ENCODE measurements around the gene ERBB4. TPM values are rescaled to one million over a fixed set of nuclear protein-coding genes. Genes with fewer than 3 reads are reported as not detected.

The ERBB4 gene
- total RNA-seq, 1 experiment from 2014 or later: 0.04 TPM

GRCh38 chr2:212097001-212097400 lies 441.6 kb downstream of the ERBB4 start:
- Histone ChIP-seq H3K4ac (ENCODE audit: low read depth, low read length) (no peak overlapping the region), H3K4me2 (ENCODE audit: insufficient read depth, insufficient read length, low read length) (no peak overlapping the region), H3K18ac (ENCODE audit: insufficient read length, low read depth, low read length) (no peak overlapping the region), H3K56ac (ENCODE audit: insufficient read length, low read depth, low read length) (no peak overlapping the region), H4K5ac (ENCODE audit: insufficient read length, low read depth, low read length) (no peak overlapping the region), H3K4me1 (ENCODE audit: insufficient read depth, low read length) (no peaks in the 10 kb centered on the region), H2BK5ac (ENCODE audit: insufficient read length, low read length) (no peak overlapping the region), H4K8ac (replicated peaks; ENCODE audit: insufficient read length, low read depth, low read length) (no peak overlapping the region), H2AFZ (ENCODE audit: low read length) (no peak overlapping the region), H2BK20ac (ENCODE audit: low read depth, low read length, poor library complexity, severe bottlenecking) (no peak overlapping the region), H4K20me1 (ENCODE audit: control insufficient read depth, insufficient read depth, insufficient read length) (no peaks in the 10 kb centered on the region), H3K27ac (ENCODE audit: insufficient read length, low read depth, low read length) (no peak overlapping the region), H3K79me1 (ENCODE audit: insufficient read depth, low read depth, low read length, poor library complexity, severe bottlenecking) (no peaks in the 10 kb centered on the region), H3K23ac (ENCODE audit: insufficient read length, low read depth, low read length) (no peak overlapping the region), H3K79me2 (ENCODE audit: insufficient read depth, low read length) (no peaks in the 10 kb centered on the region), H3K23me2 (ENCODE audit: insufficient read length, low read depth, low read length, poor library complexity, severe bottlenecking) (no peaks in the 10 kb centered on the region), H2AK5ac (ENCODE audit: insufficient read length, low read length) (no peak overlapping the region), H2BK15ac (ENCODE audit: low read depth, low read length) (no peak overlapping the region), H3K9ac (ENCODE audit: extremely low read depth, insufficient read length, low read length) (no peak overlapping the region), H3T11ph (ENCODE audit: low read length) (no peak overlapping the region), H2BK12ac (ENCODE audit: insufficient read length, low read depth, low read length) (no peak overlapping the region), H2BK120ac (ENCODE audit: low read depth, low read length, poor library complexity, severe bottlenecking) (no peak overlapping the region), H3K27me3 (ENCODE audit: insufficient read depth, low read length) (no peaks in the 10 kb centered on the region), H3K14ac (ENCODE audit: insufficient read depth, low read length) (no peak overlapping the region), H4K91ac (ENCODE audit: insufficient read length, low read depth, low read length) (no peak overlapping the region), H3K9me3 (ENCODE audit: control insufficient read depth, low read depth, low read length) (no peaks in the 10 kb centered on the region)
- TF ChIP-seq CTCF (conservative IDR thresholded peaks at IDR 0.05): no peak
- Mint-ChIP-seq H3K4me3 (no peak overlapping the region), H3K4me1 (peaks cover 13% of the 10 kb centered on the region in 2 experiments), H3K9me3 (no peaks in the 10 kb centered on the region), H3K27me3 (ENCODE audit: low read depth) (no peaks in the 10 kb centered on the region), H3K27ac (no peak overlapping the region), H3K36me3 (ENCODE audit: insufficient read depth in 1 of 3, low read depth in 3 of 3) (no peaks in the 10 kb centered on the region; a peak in 1 of 7 replicates)
- no peak for DNase-seq
- no CpG with 5 or more reads among the region's 1 CpG for WGBS (ENCODE audit: extremely low coverage, insufficient read length, low lambda C conversion rate)

Data from H9 (cell line).